Stimulated activated CD4-positive, alpha-beta T cell treated with anti-CD3 and anti-CD28 coated beads, Interleukin-12 subunit alpha, Interleukin-12 subunit beta, amount 100 ng/mL, for 24 hours (primary cell): ENCODE data around the gene PKHD1.
"Not testable (repeated sequence)": the region's sequence is repeated elsewhere in the genome, so short reads cannot be mapped to it uniquely, and the experiment has no call there.

ENCODE experiments used
- DNase-seq, 2 experiments: peaks; one replicate each; pipeline ENCODE4 v3.0.0-alpha.2; 2020; ENCODE audit warnings: low read depth in 2 of 2

Gene PKHD1

GRCh38 chr6:51989789-51990188 is 97.6 kb downstream of the PKHD1 start:
- DNase-seq: no peak

DNA sequence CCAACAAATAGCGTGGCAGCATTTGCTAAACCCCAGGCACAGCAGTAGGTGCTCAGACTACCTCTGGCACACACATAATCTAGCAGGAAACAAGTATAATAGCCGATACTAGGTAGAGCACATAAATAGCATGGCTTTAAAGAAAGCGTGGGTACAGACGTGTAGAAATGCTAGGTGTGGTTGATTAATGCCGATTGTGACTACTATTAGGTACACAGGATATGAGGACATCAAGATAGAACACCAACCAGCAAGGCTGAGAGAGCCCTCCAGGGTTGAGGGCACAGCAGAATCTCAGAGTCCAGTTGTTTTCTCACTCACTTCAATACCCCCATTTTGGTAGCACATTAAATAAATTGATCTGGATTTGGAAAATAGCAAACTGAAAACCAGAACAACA is 100.5 kb downstream of the PKHD1 start:
- DNase-seq: no peak

- DNase-seq: no peak
These were observed 103.8 kb downstream of the PKHD1 start for GRCh38 chr6:51983564-51983963.

DNA sequence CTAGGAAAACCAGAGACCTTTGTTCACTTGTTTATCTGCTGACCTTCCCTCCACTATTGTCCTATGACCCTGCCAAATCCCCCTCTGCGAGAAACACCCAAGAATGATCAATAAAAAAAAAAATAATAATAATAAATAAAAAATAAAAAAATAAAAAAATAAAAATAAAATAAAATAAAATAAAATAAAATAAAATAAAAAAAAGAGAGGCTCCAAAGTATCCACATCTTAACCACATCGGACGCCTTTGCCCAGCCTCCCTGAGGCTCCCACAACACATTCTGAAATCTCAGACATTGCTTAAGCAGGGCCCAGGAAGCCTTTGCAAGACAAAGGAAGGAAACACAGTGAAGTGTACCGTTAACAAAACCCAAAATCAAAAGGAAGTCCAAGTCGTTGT is 104.7 kb downstream of the PKHD1 start:
- not testable (repeated sequence) for DNase-seq

DNA sequence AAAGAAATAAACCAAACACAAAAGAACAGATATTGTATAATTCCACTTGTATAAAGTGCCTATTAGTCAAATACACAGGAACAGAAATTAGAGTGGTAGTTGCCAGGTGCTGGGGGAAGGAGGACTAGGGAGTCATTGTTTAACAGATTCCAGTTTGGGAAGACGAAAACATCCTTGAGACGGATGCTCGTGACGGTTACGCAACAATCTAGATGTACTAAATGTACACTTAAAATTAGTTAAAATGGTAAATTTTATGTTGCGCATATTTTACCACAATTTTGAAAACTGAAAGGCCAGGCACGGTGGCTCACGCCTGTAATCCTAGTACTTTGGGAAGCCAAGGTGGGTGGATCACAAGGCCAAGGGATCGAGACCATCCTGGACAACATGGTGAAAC is 111.0 kb downstream of the PKHD1 start:
- DNase-seq: no peak

- no peak for DNase-seq
These were observed 114.8 kb downstream of the PKHD1 start for GRCh38 chr6:51972659-51973058.

DNA sequence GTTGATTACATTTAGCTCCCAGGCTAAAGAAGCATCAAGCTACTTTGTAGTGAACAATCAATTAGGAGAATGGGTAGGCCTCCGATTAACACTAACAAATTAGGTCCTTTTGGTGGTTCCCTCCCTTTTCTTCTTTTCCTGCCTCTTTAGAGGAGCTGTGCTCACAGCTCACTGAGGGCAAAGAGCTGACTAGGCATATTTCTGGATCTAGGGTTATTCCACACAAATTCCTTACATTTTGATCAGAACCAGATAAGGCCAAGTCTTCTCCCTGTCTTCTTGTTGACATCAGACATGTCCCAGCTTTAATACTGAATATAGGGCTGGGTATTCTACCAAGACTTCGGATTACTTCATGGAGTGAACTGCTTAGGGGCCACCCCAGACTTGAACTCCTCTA is 119.1 kb downstream of the PKHD1 start:
- DNase-seq: no peak

- DNase-seq: no peak
These were observed 122.1 kb downstream of the PKHD1 start for GRCh38 chr6:51965222-51965801.

DNA sequence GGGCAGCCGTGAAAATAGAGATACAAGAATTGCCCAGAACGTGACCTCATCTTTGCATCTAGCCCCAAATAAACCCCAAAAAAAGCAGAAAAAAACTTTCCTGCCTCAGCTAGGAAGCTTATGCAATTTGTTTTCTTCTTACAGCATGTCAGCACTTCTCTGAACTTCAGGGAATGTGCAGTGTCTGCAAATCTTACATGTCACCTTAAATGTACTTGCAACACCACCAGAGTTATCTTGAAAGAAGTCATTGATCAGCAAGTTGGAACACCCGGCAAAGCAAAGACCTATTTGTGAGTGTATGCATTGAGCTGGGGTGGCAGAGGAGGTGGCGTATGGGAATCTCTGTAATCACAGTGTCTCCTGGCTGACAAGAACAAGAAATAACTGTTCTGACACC is 123.4 kb downstream of the PKHD1 start:
- DNase-seq: no peak

- DNase-seq: no peak
These were observed 125.1 kb downstream of the PKHD1 start for GRCh38 chr6:51962354-51962753.

DNA sequence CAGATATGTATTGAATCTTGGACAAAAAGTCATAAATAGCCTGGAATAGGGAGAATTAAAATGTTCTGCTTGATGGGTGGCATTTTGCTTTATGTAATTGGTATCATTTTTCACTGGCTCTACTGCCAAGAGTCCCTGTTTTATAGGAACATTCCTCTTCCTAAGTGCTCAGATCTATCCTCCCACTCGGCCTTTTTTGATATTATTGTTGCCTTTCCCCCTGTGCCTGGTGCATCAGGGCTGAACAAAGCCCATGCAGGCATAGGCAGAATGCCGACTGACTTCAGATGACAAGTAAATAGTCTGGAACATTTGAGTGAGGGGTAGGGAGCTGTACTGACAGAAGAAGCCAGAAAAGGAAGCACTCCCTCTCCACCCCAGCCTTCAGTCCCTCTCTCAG is 127.0 kb downstream of the PKHD1 start:
- DNase-seq: no peak

DNA sequence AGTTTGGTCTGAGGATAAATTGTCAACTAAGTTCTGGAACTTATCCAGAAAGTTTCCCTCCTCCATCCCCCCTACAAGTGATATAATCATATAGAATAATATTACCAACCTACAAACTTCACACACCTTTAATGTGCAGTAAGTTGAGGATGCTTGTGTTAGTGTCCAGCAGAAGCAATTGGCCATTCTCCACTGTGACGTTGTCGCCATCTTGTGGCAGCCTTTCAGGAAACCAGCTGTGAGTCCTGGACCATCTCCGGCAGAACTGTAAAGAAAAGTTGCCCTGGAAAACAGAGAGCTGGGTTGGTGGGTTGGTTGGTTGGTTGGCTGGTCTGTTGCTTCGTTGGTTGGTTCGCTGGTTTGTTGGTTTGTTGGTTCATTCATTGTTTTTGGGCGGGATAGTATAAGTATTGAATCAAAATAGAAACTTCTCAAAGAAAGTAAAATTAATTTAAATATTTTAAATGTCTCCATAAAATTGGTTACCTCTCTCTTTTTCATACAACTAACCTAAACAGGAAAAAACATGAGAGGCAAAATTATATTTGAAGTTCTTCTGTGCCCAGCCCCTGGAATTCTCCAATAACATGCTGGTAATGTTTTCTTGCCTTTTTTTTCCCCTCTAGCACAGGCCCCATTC is 127.5 kb downstream of the PKHD1 start:
- peak in 1 of 2 experiments; percentile 26 for DNase-seq

- no peak for DNase-seq
These were observed 132.7 kb downstream of the PKHD1 start for GRCh38 chr6:51954681-51955080.

GRCh38 chr6:51953246-51953645 is 134.2 kb downstream of the PKHD1 start:
- no peak for DNase-seq

DNA sequence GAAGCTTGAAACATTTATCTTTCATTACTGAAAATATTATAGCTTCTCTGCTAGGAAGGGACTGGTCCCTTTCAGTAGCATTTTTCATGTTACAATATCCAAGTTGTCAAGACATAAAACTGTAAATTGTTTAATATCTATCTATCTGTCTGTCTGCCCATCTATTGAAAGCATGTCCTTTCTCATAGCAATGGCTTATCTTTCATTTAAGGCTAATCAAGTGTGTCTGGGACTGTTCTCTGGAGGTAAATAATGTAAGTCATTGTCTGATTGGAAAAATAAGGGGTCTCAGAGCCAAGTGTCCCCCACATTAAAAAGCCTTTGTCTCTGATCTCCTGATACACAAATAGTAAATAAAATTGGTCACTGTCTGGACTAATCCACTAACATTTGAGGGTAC is 135.5 kb downstream of the PKHD1 start:
- DNase-seq: no peak

DNA sequence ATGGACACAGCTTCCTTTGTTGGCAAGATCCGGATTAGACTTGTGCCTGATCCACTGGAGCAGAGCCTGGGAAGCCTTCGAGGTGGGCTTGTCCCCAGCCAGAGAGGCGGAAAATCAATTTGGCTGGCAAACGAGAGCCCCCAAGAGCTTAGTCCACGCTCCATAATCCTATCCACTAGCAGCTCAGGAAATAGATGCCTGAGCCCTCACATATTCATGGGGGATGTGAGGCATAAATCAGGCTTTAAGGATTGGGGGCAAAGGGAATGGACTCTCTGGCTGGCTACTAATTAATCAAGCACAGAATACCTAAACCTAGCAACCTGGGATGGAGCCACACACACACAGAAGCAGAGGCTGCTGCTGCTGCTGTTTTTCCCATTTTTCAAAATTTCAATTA is 137.9 kb downstream of the PKHD1 start:
- no peak for DNase-seq

DNA sequence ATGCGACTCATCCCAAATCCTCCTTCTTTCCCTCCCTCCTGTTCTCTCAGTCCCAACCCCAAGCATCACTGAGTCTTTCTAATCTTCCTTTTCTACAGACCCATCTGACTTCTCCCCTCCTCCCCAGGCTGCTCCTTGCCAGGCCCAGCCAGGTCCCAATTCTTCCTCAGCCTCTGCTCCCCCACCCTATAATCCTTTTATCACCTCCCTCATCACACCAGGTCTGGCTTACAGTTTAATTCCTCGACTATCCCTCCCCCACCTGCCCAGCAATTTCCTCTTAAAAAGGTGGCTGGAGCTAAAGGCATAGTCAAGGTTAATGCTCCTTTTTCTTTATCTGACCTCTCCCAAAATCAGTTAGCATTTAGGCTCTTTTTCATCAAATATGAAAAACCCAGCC is 147.7 kb downstream of the PKHD1 start:
- DNase-seq: not testable (repeated sequence)

DNA sequence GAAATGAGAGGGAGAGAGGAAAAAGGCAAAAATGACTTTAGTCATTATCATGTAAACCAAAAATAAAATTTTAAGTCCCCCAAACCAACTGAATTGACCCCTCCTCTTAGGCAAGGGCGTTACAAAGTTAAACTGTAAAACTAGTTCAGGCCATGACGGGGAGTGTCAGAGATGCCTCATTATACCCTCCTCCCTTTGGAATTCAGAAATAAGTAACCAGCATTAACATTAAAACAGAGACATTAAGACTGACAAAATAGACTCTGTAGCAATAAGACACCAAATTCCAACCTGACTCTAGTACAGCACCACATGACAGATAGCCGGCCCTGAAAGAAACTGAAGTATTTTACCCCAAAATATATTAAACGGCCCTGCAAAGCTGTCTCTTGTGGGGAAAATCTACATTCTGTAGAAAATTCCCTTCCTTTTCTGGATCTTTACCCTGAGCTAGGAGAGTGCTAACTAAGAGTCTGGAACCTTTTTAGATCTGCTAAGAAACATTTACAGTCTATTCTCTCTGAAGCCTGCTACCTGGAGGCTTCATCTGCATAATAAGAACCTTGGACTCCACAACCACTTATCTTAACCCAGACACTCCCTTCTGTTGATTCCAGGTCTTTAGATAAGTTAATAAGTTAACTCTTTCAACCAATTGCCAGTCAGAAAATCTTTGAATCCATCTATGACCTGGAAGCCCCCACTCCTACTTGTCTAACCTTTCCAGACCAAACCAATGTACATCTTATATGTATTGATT is 150.7 kb downstream of the PKHD1 start:
- DNase-seq: no peak

GRCh38 chr6:51934098-51934497 is 153.3 kb downstream of the PKHD1 start:
- DNase-seq: no peak

GRCh38 chr6:51932956-51933355 is 154.5 kb downstream of the PKHD1 start:
- DNase-seq: no peak

DNA sequence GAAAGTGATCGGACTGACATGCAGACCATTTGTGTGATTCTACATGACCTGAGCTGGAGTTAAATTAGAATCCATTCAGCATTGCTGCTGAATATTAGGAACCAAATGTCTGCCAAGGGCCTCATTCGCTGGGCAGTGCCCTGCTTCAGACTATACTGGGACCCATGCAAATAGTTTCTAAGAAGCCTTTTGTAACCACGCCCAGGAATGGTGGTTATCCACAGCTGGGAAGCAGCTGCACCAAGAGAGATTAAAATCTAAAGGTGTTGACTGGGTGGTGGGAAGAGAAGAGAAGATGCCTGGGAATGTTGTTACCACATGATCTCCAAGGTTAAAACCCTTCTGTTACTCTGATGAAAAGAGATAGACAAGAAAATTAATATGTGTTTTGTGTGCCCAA is 156.8 kb downstream of the PKHD1 start:
- no peak for DNase-seq

GRCh38 chr6:51929934-51930574 is 157.4 kb downstream of the PKHD1 start:
- no peak for DNase-seq

GRCh38 chr6:51928320-51928719 is 159.1 kb downstream of the PKHD1 start:
- DNase-seq: no peak
